Measurements from ENCODE around the gene FAM89B. TPM values are rescaled to one million over a fixed set of nuclear protein-coding genes. Genes with fewer than 3 reads are reported as not detected.

FAM89B gene
- total RNA-seq, 1 donor from 2014 or later = 56.1 TPM

GRCh38 chr11:65589444-65590239 lies 17.3 kb downstream of the FAM89B start:
- H3K9me3 Mint-ChIP-seq = no peaks in the 10 kb centered on the region
- H3K27me3 Mint-ChIP-seq = peaks cover 20% of the 10 kb centered on the region
- no peak for TF ChIP-seq CTCF (conservative IDR thresholded peaks at IDR 0.05)
- H3K4me3 Mint-ChIP-seq = no peak overlapping the region
- no peaks in the 10 kb centered on the region for H3K36me3 Mint-ChIP-seq
- no peak for DNase-seq (ENCODE audit: extremely low spot score, unreplicated experiment)
- H3K4me1 Mint-ChIP-seq (ENCODE audit: unreplicated experiment) = peaks cover 17% of the 10 kb centered on the region
- H3K27ac Mint-ChIP-seq = no peak overlapping the region

- H3K4me3 Mint-ChIP-seq = peak overlapping the region; percentile 54
- no peaks in the 10 kb centered on the region for H3K9me3 Mint-ChIP-seq
- no peak overlapping the region for H3K27ac Mint-ChIP-seq
- H3K36me3 Mint-ChIP-seq = no peaks in the 10 kb centered on the region
- no peak for TF ChIP-seq CTCF (conservative IDR thresholded peaks at IDR 0.05)
- peaks cover 20% of the 10 kb centered on the region for H3K27me3 Mint-ChIP-seq
- DNase-seq (ENCODE audit: extremely low spot score, unreplicated experiment) = no peak
- peaks cover 17% of the 10 kb centered on the region for H3K4me1 Mint-ChIP-seq (ENCODE audit: unreplicated experiment)
These were observed 18.0 kb downstream of the FAM89B start for GRCh38 chr11:65590240-65590738.

- Mint-ChIP-seq H3K9me3 (no peaks in the 10 kb centered on the region), H3K27me3 (peaks cover 15% of the 10 kb centered on the region), H3K27ac (no peak overlapping the region), H3K36me3 (no peaks in the 10 kb centered on the region), H3K4me3 (peak overlapping the region; percentile 57), H3K4me1 (ENCODE audit: unreplicated experiment) (peaks cover 10% of the 10 kb centered on the region)
- no peak for DNase-seq (ENCODE audit: extremely low spot score, unreplicated experiment)
- peak; percentile 58 for TF ChIP-seq CTCF (conservative IDR thresholded peaks at IDR 0.05)
These were observed 19.9 kb downstream of the FAM89B start for GRCh38 chr11:65591939-65592857.

- DNase-seq (ENCODE audit: extremely low spot score, unreplicated experiment) = no peak
- no peak overlapping the region for H3K27ac Mint-ChIP-seq
- H3K4me1 Mint-ChIP-seq (ENCODE audit: unreplicated experiment) = peaks cover 10% of the 10 kb centered on the region
- H3K4me3 Mint-ChIP-seq = peak overlapping the region; percentile 47
- H3K9me3 Mint-ChIP-seq = no peaks in the 10 kb centered on the region
- H3K36me3 Mint-ChIP-seq = no peaks in the 10 kb centered on the region
- H3K27me3 Mint-ChIP-seq = peaks cover 15% of the 10 kb centered on the region
- TF ChIP-seq CTCF (conservative IDR thresholded peaks at IDR 0.05) = no peak
These were observed 20.6 kb downstream of the FAM89B start for GRCh38 chr11:65592858-65593517.

All from type B pancreatic cell (in vitro differentiated cells).